GM19452 (cell line): Measurements from ENCODE around the gene CXCL10.
"Not testable (repeated sequence)": the region's sequence is repeated elsewhere in the genome, so short reads cannot be mapped to it uniquely, and the experiment has no call there.

Experiments
- ATAC-seq: cut with Tn5 transposase; IDR thresholded peaks from one replicate; pipeline ENCODE4 v1.9.1; 2021; ENCODE audit not compliant: unreplicated experiment

The CXCL10 gene

GRCh38 chr4:76029300-76029699, 6.0 kb upstream of the CXCL10 start:
- no peak for ATAC-seq

- no peak for ATAC-seq
Observed at GRCh38 chr4:76028350-76028765, 5.1 kb upstream of the CXCL10 start.

GRCh38 chr4:76024065-76024464, 768 bp upstream of the CXCL10 start:
- ATAC-seq = no peak

- ATAC-seq = no peak
Observed at GRCh38 chr4:76022677-76023076, 620 bp downstream of the CXCL10 start.

- ATAC-seq = no peak
Observed at GRCh38 chr4:76022031-76022430, 1.3 kb downstream of the CXCL10 start.

GRCh38 chr4:76017056-76017686, 6.1 kb downstream of the CXCL10 start:
- ATAC-seq = no peak

GRCh38 chr4:76016393-76016792, 6.9 kb downstream of the CXCL10 start:
- ATAC-seq = peak; percentile 67

GRCh38 chr4:76013540-76013939, 9.8 kb downstream of the CXCL10 start:
- ATAC-seq = no peak

- no peak for ATAC-seq
Observed at GRCh38 chr4:76012388-76012801, 10.9 kb downstream of the CXCL10 start.

GRCh38 chr4:76011700-76012387, 11.5 kb downstream of the CXCL10 start:
- ATAC-seq = peak; percentile 69

GRCh38 chr4:76011018-76011670, 12.2 kb downstream of the CXCL10 start:
- ATAC-seq = no peak

GRCh38 chr4:76010576-76010975, 12.7 kb downstream of the CXCL10 start:
- ATAC-seq = no peak

- no peak for ATAC-seq
Observed at GRCh38 chr4:76009311-76009710, 14.0 kb downstream of the CXCL10 start.

GRCh38 chr4:76007089-76007862, 16.0 kb downstream of the CXCL10 start, which contains the start of gene CXCL9:
Gene CXCL9, minus strand, starts transcription at chr4:76007509. Its CDS starts 60 bp downstream, at chr4:76007449.
- no peak for ATAC-seq

- ATAC-seq = no peak
Observed at GRCh38 chr4:76003620-76004019, 19.7 kb downstream of the CXCL10 start.

- no peak for ATAC-seq
Observed at GRCh38 chr4:76003035-76003434, 20.3 kb downstream of the CXCL10 start.

GRCh38 chr4:76002176-76002575, 21.1 kb downstream of the CXCL10 start:
- ATAC-seq = no peak

GRCh38 chr4:76001700-76002099, 21.6 kb downstream of the CXCL10 start:
- ATAC-seq = no peak

- no peak for ATAC-seq
Observed at GRCh38 chr4:76000279-76000678, 23.0 kb downstream of the CXCL10 start.

GRCh38 chr4:75998525-75999147, 24.7 kb downstream of the CXCL10 start:
- ATAC-seq = not testable (repeated sequence)

- ATAC-seq = no peak
Observed at GRCh38 chr4:75997946-75998345, 25.4 kb downstream of the CXCL10 start.
